ENCODE measurements around the gene SHISA5. TPM values are rescaled to one million over a fixed set of nuclear protein-coding genes. Genes with fewer than 3 reads are reported as not detected.

Gene SHISA5
- total and polyA plus RNA-seq, 4 donors, result 40.7 to 104 (median 75.8) TPM

GRCh38 chr3:48538451-48538850 is 34.5 kb upstream of the SHISA5 start (continued):
- no peak for TF ChIP-seq YY1 (IDR thresholded peaks at IDR 0.05)
- TF ChIP-seq, protein P1, sequence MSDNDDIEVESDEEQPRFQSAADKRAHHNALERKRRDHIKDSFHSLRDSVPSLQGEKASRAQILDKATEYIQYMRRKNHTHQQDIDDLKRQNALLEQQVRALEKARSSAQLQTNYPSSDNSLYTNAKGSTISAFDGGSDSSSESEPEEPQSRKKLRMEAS (IDR thresholded peaks at IDR 0.05), result no peak
- TF ChIP-seq, protein P2, sequence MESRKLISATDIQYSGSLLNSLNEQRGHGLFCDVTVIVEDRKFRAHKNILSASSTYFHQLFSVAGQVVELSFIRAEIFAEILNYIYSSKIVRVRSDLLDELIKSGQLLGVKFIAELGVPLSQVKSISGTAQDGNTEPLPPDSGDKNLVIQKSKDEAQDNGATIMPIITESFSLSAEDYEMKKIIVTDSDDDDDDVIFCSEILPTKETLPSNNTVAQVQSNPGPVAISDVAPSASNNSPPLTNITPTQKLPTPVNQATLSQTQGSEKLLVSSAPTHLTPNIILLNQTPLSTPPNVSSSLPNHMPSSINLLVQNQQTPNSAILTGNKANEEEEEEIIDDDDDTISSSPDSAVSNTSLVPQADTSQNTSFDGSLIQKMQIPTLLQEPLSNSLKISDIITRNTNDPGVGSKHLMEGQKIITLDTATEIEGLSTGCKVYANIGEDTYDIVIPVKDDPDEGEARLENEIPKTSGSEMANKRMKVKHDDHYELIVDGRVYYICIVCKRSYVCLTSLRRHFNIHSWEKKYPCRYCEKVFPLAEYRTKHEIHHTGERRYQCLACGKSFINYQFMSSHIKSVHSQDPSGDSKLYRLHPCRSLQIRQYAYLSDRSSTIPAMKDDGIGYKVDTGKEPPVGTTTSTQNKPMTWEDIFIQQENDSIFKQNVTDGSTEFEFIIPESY (IDR thresholded peaks at IDR 0.05), result no peak

GRCh38 chr3:48536785-48537184 is 32.8 kb upstream of the SHISA5 start:
- 89% methylated on average over 5 of the region's 5 CpGs for WGBS
- Histone ChIP-seq H3K4me1 (ENCODE audit: control insufficient read depth in 4 of 4, insufficient read depth in 4 of 4, low read length in 3 of 4) (no peaks in the 10 kb centered on the region), H3K9ac (ENCODE audit: low read depth in 1 of 2, low read length in 2 of 2) (no peak overlapping the region), H3K4me3 (ENCODE audit: low read depth in 1 of 3, low read length in 3 of 3) (no peak overlapping the region), H3K9me3 (ENCODE audit: control insufficient read depth in 4 of 4, low read length in 3 of 4) (no peaks in the 10 kb centered on the region), H3K36me3 (ENCODE audit: control insufficient read depth in 4 of 4, insufficient read depth in 3 of 4, low read depth in 1 of 4, low read length in 3 of 4) (peaks cover 0 to 2% (median 0%) of the 10 kb centered on the region in 4 donors), H3K27ac (ENCODE audit: low read depth in 1 of 2, low read length in 2 of 2) (no peak overlapping the region), H3K27me3 (ENCODE audit: control insufficient read depth in 4 of 4, insufficient read depth in 4 of 4, low read length in 3 of 4) (no peaks in the 10 kb centered on the region)
- DNase-seq (ENCODE audit: low spot score), result no peak
- TF ChIP-seq, protein P1 (IDR thresholded peaks at IDR 0.05), result no peak
- TF ChIP-seq HNF4G (IDR thresholded peaks at IDR 0.05) (no peak), JUND (IDR thresholded peaks at IDR 0.05) (no peak), FOXA1 (IDR thresholded peaks at IDR 0.05) (no peak), FOXA2 (IDR thresholded peaks at IDR 0.05) (no peak), RXRA (IDR thresholded peaks at IDR 0.05) (no peak), TAF1 (conservative IDR thresholded peaks at IDR 0.05) (no peak), CTCF (IDR thresholded peaks at IDR 0.05; ENCODE audit: low read depth, low read length, missing input control) (no peak), EGR1 (IDR thresholded peaks at IDR 0.05; ENCODE audit: low read depth in 2 of 2) (no peak), YY1 (IDR thresholded peaks at IDR 0.05) (no peak), SP1 (IDR thresholded peaks at IDR 0.05) (no peak), GABPA (IDR thresholded peaks at IDR 0.05 in 1 of 2, conservative IDR thresholded peaks at IDR 0.05 in 1 of 2) (no peak), NR2F2 (IDR thresholded peaks at IDR 0.05) (no peak), RAD21 (IDR thresholded peaks at IDR 0.05) (no peak), HNF4A (conservative IDR thresholded peaks at IDR 0.05) (no peak)
- TF ChIP-seq, protein P2 (IDR thresholded peaks at IDR 0.05), result no peak
- TF ChIP-seq, protein P3, sequence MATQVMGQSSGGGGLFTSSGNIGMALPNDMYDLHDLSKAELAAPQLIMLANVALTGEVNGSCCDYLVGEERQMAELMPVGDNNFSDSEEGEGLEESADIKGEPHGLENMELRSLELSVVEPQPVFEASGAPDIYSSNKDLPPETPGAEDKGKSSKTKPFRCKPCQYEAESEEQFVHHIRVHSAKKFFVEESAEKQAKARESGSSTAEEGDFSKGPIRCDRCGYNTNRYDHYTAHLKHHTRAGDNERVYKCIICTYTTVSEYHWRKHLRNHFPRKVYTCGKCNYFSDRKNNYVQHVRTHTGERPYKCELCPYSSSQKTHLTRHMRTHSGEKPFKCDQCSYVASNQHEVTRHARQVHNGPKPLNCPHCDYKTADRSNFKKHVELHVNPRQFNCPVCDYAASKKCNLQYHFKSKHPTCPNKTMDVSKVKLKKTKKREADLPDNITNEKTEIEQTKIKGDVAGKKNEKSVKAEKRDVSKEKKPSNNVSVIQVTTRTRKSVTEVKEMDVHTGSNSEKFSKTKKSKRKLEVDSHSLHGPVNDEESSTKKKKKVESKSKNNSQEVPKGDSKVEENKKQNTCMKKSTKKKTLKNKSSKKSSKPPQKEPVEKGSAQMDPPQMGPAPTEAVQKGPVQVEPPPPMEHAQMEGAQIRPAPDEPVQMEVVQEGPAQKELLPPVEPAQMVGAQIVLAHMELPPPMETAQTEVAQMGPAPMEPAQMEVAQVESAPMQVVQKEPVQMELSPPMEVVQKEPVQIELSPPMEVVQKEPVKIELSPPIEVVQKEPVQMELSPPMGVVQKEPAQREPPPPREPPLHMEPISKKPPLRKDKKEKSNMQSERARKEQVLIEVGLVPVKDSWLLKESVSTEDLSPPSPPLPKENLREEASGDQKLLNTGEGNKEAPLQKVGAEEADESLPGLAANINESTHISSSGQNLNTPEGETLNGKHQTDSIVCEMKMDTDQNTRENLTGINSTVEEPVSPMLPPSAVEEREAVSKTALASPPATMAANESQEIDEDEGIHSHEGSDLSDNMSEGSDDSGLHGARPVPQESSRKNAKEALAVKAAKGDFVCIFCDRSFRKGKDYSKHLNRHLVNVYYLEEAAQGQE (IDR thresholded peaks at IDR 0.05), result no peak
- TF ChIP-seq, protein P4, sequence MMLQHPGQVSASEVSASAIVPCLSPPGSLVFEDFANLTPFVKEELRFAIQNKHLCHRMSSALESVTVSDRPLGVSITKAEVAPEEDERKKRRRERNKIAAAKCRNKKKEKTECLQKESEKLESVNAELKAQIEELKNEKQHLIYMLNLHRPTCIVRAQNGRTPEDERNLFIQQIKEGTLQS (IDR thresholded peaks at IDR 0.05), result no peak
